ENCODE measurements around the gene UQCR10. TPM values are rescaled to one million over a fixed set of nuclear protein-coding genes. Genes with fewer than 3 reads are reported as not detected.
A peak's percentile ranks its signal among the peaks of the same experiment; 100 is the strongest.

UQCR10 gene
- total RNA-seq, 3 donors from 2014 or later (not counting 1 experiment from before 2014, with no cell fraction given): 33.6 to 40.8 (median 35.4) TPM

- no peak for TF ChIP-seq CTCF (IDR thresholded peaks at IDR 0.05)
- Mint-ChIP-seq H3K27ac (peak overlapping the region in 1 of 2 donors; percentile 19), H3K9me3 (no peaks in the 10 kb centered on the region), H3K4me1 (peaks cover 8 to 12% of the 10 kb centered on the region in 2 donors), H3K27me3 (ENCODE audit: low read depth in 2 of 2) (no peaks in the 10 kb centered on the region), H3K36me3 (peaks cover 27% of the 10 kb centered on the region), H3K4me3 (no peak overlapping the region)
- Histone ChIP-seq H3K4me3 (ENCODE audit: low read length) (no peak overlapping the region), H3K36me3 (ENCODE audit: control insufficient read depth, insufficient read depth, low read length) (peaks cover 75% of the 10 kb centered on the region), H3K4me1 (ENCODE audit: control insufficient read depth, insufficient read depth, low read length) (no peaks in the 10 kb centered on the region), H3K9me3 (ENCODE audit: control insufficient read depth, insufficient read depth, low read length) (no peaks in the 10 kb centered on the region), H3K27ac (ENCODE audit: low read length) (no peak overlapping the region), H3K27me3 (ENCODE audit: control insufficient read depth, insufficient read depth, low read length) (no peaks in the 10 kb centered on the region)
- WGBS (ENCODE audit: insufficient coverage): 100% methylated on average over 1 of the region's 2 CpGs
- DNase-seq (no peak), ATAC-seq (no peak)
- intact Hi-C loops (cut with micrococcal nuclease): no loop called here
These were observed 43.0 kb downstream of the UQCR10 start for GRCh38 chr22:29810216-29810615.

GRCh38 chr22:29811377-29811776 is 44.2 kb downstream of the UQCR10 start:
- DNase-seq: no peak
- Histone ChIP-seq H3K9me3 (ENCODE audit: control insufficient read depth, insufficient read depth, low read length) (no peaks in the 10 kb centered on the region), H3K27ac (ENCODE audit: low read length) (no peak overlapping the region), H3K36me3 (ENCODE audit: control insufficient read depth, insufficient read depth, low read length) (peaks cover 74% of the 10 kb centered on the region), H3K27me3 (ENCODE audit: control insufficient read depth, insufficient read depth, low read length) (no peaks in the 10 kb centered on the region), H3K4me1 (ENCODE audit: control insufficient read depth, insufficient read depth, low read length) (no peaks in the 10 kb centered on the region), H3K4me3 (ENCODE audit: low read length) (no peak overlapping the region)
- Mint-ChIP-seq H3K36me3 (peaks cover 25% of the 10 kb centered on the region), H3K4me1 (peaks cover 0 to 5% of the 10 kb centered on the region in 2 donors), H3K27me3 (ENCODE audit: low read depth in 2 of 2) (no peaks in the 10 kb centered on the region), H3K4me3 (no peak overlapping the region), H3K9me3 (no peaks in the 10 kb centered on the region), H3K27ac (peak overlapping the region in 1 of 2 donors; percentile 41)
- WGBS (ENCODE audit: insufficient coverage): 88% methylated on average over 2 of the region's 2 CpGs
- no peak for ATAC-seq
- no peak for TF ChIP-seq CTCF (IDR thresholded peaks at IDR 0.05)
- intact Hi-C loops (cut with micrococcal nuclease): no loop called here

- Histone ChIP-seq H3K36me3 (ENCODE audit: control insufficient read depth, insufficient read depth, low read length) (peaks cover 78% of the 10 kb centered on the region), H3K27ac (ENCODE audit: low read length) (no peak overlapping the region), H3K4me3 (ENCODE audit: low read length) (no peak overlapping the region), H3K9me3 (ENCODE audit: control insufficient read depth, insufficient read depth, low read length) (no peaks in the 10 kb centered on the region), H3K4me1 (ENCODE audit: control insufficient read depth, insufficient read depth, low read length) (no peaks in the 10 kb centered on the region), H3K27me3 (ENCODE audit: control insufficient read depth, insufficient read depth, low read length) (no peaks in the 10 kb centered on the region)
- no peaks in the 10 kb centered on the region for H3K27me3 Mint-ChIP-seq (ENCODE audit: low read depth in 2 of 2)
- DNase-seq (no peak), ATAC-seq (no peak)
- H3K9me3 Mint-ChIP-seq: no peaks in the 10 kb centered on the region
- no peak for TF ChIP-seq CTCF (IDR thresholded peaks at IDR 0.05)
- H3K4me3 Mint-ChIP-seq: no peak overlapping the region
- intact Hi-C loops (cut with micrococcal nuclease): no loop called here
- peaks cover 25% of the 10 kb centered on the region for H3K36me3 Mint-ChIP-seq
- H3K4me1 Mint-ChIP-seq: peaks cover 0 to 5% of the 10 kb centered on the region in 2 donors
- WGBS (ENCODE audit: insufficient coverage): 95% methylated on average over 8 of the region's 8 CpGs
- no peak overlapping the region for H3K27ac Mint-ChIP-seq
These were observed 46.0 kb downstream of the UQCR10 start for GRCh38 chr22:29813126-29813525.

GRCh38 chr22:29813563-29813962 is 46.4 kb downstream of the UQCR10 start:
- Histone ChIP-seq H3K4me3 (ENCODE audit: low read length) (no peak overlapping the region), H3K27me3 (ENCODE audit: control insufficient read depth, insufficient read depth, low read length) (no peaks in the 10 kb centered on the region), H3K4me1 (ENCODE audit: control insufficient read depth, insufficient read depth, low read length) (no peaks in the 10 kb centered on the region), H3K36me3 (ENCODE audit: control insufficient read depth, insufficient read depth, low read length) (peaks cover 77% of the 10 kb centered on the region), H3K27ac (ENCODE audit: low read length) (no peak overlapping the region), H3K9me3 (ENCODE audit: control insufficient read depth, insufficient read depth, low read length) (no peaks in the 10 kb centered on the region)
- intact Hi-C loops (cut with micrococcal nuclease): no loop called here
- Mint-ChIP-seq H3K4me1 (peaks cover 0 to 5% of the 10 kb centered on the region in 2 donors), H3K4me3 (no peak overlapping the region), H3K9me3 (no peaks in the 10 kb centered on the region), H3K27me3 (ENCODE audit: low read depth in 2 of 2) (no peaks in the 10 kb centered on the region), H3K36me3 (peaks cover 25% of the 10 kb centered on the region), H3K27ac (no peak overlapping the region)
- WGBS (ENCODE audit: insufficient coverage): 100% methylated on average over 3 of the region's 3 CpGs
- no peak for TF ChIP-seq CTCF (IDR thresholded peaks at IDR 0.05)
- no peak for DNase-seq
- no peak for ATAC-seq
